HG03558 (cell line): Measurements from ENCODE around the gene PTRH1.

Source experiments
- ATAC-seq: cut with Tn5 transposase; IDR thresholded peaks from one replicate; pipeline ENCODE4 v1.9.1; 2021; ENCODE audit warnings: moderate number of reproducible peaks; ENCODE audit not compliant: unreplicated experiment; ENCODE audit errors: extremely low read depth

The PTRH1 gene

GRCh38 chr9:127722055-127722745 lies 6.7 kb upstream of the PTRH1 start:
- no peak for ATAC-seq

- ATAC-seq, result no peak
These were observed 5.9 kb upstream of the PTRH1 start for GRCh38 chr9:127721391-127721821.

- ATAC-seq, result no peak
These were observed 5.4 kb upstream of the PTRH1 start for GRCh38 chr9:127720865-127721227.

GRCh38 chr9:127720031-127720864 lies 4.8 kb upstream of the PTRH1 start:
- ATAC-seq, result no peak

- no peak for ATAC-seq
These were observed 2.3 kb upstream of the PTRH1 start for GRCh38 chr9:127717766-127718165.

- no peak for ATAC-seq
These were observed 949 bp upstream of the PTRH1 start for GRCh38 chr9:127716412-127716811.

- no peak for ATAC-seq
These were observed 453 bp downstream of the PTRH1 start for GRCh38 chr9:127714951-127715469.

GRCh38 chr9:127714020-127714750 lies 1.3 kb downstream of the PTRH1 start:
- ATAC-seq, result no peak

- ATAC-seq, result no peak
These were observed 2.6 kb downstream of the PTRH1 start for GRCh38 chr9:127712867-127713266.

GRCh38 chr9:127712371-127712770 lies 3.1 kb downstream of the PTRH1 start:
- no peak for ATAC-seq

GRCh38 chr9:127711831-127712274 lies 3.6 kb downstream of the PTRH1 start:
- ATAC-seq, result no peak

DNA sequence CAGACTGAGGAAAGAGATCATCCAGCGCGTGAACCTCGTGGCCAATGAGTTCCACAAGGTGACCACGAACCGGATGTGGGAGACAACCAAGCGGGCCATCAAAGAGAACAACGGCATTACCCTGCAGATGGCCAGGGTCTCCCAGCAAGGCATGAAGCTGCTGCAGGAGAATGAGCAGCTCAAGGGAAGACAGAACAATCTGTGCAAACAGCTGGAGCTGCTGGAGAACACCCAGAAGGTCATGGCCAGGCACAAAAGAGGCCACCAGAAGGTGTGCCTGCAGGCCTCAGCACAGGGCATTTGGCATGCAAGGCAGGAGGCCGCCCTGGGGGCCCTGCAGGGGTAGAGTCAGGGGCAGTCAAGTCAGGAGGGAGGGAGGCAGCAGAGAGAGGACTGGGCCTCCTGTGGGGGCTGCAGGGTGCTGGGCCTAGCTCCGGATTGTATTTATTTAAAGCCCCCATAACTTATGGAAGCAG lies 4.2 kb downstream of the PTRH1 start:
- ATAC-seq, result no peak

- ATAC-seq, result no peak
These were observed 5.2 kb downstream of the PTRH1 start for GRCh38 chr9:127710204-127710783.

DNA sequence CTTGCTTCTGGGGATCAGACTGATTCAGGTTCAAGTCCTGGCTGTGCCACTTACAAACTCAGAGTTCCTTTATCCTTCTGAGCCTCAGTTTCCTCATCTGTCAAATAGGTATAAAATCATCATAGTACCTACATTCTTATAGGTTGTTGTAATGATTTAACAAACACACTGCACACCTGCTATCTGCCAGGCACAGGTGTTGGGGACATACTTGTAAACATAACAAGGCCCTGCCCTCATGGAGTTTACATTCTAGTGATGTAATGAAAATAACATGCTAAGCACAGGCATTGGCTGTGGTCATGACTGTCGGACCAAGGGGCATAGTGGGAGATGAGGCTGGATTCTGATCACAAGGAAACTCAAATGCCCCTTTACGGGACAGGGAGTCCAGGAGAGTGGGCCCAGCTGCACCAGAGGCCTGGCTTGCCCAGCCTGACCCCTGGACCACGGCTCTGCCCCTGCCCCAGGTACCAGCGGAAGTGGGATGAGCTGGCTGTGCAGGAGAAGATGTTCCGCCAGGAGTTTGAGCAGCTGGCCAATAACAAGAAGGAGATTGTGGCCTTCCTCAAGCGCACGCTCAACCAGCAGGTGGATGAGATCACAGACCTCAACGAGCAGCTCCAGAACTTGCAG lies 6.4 kb downstream of the PTRH1 start:
- ATAC-seq, result no peak

DNA sequence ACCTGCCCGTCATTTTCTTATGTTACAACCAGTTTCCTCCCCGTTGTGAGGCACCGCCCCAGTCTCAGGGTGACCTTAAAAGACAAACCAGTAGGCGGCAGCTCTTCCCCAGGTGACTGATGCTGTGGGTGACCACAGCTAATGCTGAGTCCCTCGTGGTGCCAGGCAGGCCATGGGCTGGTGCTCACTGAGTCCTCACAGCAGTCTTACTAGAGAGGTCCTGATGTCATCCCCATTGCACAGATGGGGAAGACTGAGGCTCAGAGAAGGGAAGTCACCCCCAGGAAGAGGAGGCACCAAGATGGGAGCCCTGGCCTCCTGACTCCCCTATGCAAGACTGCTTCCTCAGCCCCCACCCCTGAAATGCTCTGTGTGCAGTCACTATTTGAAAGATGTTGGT lies 7.7 kb downstream of the PTRH1 start:
- no peak for ATAC-seq

- ATAC-seq, result no peak
These were observed 8.6 kb downstream of the PTRH1 start, which contains the start of gene CFAP157 for GRCh38 chr9:127706836-127707241. CFAP157 (plus strand) TSS chr9:127706988; CDS start chr9:127707032, 44 bp downstream.

DNA sequence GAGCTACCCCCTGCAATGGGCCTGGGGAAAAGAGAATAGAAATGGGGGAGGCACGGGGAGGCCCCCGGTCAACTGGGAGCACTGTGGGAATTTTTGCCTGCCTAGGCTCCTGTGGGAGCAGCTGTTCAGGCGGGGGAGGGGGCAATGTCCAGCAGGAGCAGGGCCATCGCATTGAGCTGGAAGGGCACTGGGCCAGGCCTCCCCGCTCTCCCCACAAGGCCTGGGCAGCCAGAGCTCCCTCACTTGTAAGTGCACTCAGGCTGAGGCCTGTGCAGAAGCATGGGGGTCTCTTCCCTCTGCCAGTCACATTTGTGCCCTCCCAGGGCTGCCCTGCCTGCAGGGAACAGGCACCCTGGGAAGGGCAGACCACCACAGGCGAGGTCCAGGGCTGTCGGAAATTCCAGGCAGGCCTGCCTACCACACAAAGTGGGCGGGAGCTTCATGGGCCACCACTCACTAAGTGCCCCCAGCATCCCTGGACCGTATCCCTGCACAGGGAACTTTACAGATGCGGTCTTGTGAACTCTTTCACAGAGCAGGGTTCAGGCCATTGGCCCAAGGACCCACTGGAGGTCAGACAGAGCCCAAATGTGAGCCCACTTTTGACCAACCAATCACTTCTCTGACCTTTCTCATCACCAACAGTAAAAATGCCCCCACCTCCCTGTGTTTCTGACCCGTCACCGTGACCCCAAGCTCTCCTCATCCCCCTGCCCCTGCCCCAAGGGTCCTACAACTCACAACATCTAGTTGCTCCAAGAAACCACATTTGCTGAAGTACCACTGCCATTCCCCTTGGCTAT lies 9.7 kb downstream of the PTRH1 start:
- no peak for ATAC-seq

DNA sequence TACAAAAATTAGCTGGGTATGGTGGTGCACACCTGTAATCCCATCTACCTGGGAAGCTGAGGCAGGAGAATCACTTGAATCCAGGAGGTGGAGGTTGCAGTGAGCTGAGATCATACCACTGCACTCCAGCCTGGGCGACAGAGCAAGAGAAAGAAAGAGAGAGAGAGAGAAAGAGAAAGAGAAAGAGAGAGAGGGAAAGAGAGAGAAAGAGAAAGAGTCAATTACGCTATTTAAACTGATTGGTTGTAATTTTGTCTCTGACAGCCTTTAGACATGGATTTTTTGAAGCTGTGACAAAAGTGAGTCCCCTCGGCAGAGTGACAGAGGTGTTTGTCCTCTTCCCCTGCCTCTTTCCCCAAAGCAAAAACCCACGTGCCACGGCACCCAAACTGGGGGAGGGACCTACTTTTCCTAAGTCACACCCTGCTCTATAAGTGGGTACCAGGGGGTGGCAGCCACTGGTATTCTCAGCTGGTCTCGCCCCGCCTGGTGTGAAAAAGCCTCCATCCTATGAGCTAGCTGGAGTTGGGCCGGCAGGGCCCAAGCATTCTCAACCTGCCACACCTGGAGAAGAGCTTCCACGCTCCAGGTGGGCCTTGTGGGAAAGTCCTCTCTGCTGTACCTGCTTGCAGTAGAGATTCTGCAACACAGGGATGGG lies 12.0 kb downstream of the PTRH1 start:
- no peak for ATAC-seq
